ENCODE data around the gene HDAC9. TPM values are rescaled to one million over a fixed set of nuclear protein-coding genes. Genes with fewer than 3 reads are reported as not detected.
A peak's percentile ranks its signal among the peaks of the same experiment; 100 is the strongest.

Gene HDAC9
- total and polyA plus RNA-seq, 8 donors, result 1.3 to 12.3 (median 3.5) TPM

DNA sequence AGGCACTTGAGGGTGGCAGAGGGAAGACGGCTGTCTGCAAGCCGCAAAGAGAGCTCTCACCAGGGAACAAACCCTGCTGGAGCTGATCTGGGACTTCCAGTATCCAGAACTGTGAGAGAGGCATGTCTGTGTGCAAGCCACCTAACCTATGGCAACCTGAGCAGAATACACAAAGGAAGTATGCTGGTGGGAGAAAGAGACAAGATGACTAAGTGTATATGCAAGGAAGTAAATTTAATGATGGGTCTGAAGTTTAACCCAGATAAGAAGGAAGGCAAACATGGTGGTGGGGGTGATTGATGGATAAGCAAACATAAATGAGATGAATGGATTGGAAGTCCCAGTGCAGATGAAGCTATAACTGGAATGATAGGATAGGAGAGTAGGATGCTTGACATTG is 328.6 kb downstream of the HDAC9 start:
- no peak for DNase-seq
- no peaks in the 10 kb centered on the region for H3K36me3 ChIP-seq
- H3K4me1 ChIP-seq, result no peaks in the 10 kb centered on the region
- 46 to 75% methylated on average over 2 of the region's 2 CpGs for WGBS, 2 donors
- no peaks in the 10 kb centered on the region for H3K27me3 ChIP-seq
- TF ChIP-seq, protein P1, sequence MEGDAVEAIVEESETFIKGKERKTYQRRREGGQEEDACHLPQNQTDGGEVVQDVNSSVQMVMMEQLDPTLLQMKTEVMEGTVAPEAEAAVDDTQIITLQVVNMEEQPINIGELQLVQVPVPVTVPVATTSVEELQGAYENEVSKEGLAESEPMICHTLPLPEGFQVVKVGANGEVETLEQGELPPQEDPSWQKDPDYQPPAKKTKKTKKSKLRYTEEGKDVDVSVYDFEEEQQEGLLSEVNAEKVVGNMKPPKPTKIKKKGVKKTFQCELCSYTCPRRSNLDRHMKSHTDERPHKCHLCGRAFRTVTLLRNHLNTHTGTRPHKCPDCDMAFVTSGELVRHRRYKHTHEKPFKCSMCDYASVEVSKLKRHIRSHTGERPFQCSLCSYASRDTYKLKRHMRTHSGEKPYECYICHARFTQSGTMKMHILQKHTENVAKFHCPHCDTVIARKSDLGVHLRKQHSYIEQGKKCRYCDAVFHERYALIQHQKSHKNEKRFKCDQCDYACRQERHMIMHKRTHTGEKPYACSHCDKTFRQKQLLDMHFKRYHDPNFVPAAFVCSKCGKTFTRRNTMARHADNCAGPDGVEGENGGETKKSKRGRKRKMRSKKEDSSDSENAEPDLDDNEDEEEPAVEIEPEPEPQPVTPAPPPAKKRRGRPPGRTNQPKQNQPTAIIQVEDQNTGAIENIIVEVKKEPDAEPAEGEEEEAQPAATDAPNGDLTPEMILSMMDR (IDR thresholded peaks at IDR 0.05), result no peak
- no peak overlapping the region for H3K27ac ChIP-seq
- intact Hi-C loops (cut with DNase I), result no loop called here
- ATAC-seq, result no peak
- no peaks in the 10 kb centered on the region for H3K9me3 ChIP-seq
- no peak overlapping the region for H3K4me3 ChIP-seq
- no peak for FAIRE-seq

DNA sequence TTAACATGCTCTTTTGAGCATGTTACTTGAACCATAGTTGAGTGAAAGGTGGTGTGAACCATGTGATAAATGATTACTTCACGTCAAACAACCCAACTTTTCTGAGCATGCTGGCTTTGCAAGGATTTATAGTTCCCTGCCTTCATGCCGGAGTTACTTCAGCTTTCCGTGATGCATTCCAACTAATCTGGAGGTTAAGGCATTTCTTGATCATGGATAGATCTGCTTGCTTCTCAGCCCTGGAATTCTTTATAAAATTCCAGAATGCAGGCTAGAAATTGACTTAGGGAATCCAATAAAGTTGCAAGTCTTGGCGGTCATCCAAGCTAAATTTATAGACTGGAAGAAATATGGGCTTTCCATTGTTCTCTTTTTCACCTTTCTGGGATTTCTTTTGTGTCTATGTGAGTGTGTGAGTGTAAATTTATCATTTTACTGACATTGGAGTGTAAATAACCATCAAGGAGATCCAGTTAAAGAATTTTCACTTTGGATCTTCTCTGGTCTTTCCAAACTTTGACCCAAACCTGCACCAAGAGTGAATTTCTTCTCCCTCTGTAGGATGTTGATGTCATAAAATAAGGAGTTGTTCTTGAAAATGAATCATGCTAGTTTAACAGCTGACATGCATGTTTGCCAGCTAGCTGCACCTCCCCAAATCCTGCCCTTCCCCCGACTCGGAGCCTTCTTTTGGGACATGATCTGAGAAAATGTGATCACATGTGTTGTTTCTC is 332.9 kb downstream of the HDAC9 start:
- ATAC-seq (no peak), FAIRE-seq (no peak), DNase-seq (no peak)
- intact Hi-C loops (cut with DNase I), result no loop called here
- WGBS, 2 donors, result 62 to 72% methylated on average over 6 of the region's 6 CpGs
- no peaks in the 10 kb centered on the region for H3K36me3 ChIP-seq
- H3K4me1 ChIP-seq, result no peaks in the 10 kb centered on the region
- H3K27ac ChIP-seq, result no peak overlapping the region
- H3K9me3 ChIP-seq, result no peaks in the 10 kb centered on the region
- H3K27me3 ChIP-seq, result no peaks in the 10 kb centered on the region
- TF ChIP-seq, protein P1 (IDR thresholded peaks at IDR 0.05), result no peak
- H3K4me3 ChIP-seq, result no peak overlapping the region

DNA sequence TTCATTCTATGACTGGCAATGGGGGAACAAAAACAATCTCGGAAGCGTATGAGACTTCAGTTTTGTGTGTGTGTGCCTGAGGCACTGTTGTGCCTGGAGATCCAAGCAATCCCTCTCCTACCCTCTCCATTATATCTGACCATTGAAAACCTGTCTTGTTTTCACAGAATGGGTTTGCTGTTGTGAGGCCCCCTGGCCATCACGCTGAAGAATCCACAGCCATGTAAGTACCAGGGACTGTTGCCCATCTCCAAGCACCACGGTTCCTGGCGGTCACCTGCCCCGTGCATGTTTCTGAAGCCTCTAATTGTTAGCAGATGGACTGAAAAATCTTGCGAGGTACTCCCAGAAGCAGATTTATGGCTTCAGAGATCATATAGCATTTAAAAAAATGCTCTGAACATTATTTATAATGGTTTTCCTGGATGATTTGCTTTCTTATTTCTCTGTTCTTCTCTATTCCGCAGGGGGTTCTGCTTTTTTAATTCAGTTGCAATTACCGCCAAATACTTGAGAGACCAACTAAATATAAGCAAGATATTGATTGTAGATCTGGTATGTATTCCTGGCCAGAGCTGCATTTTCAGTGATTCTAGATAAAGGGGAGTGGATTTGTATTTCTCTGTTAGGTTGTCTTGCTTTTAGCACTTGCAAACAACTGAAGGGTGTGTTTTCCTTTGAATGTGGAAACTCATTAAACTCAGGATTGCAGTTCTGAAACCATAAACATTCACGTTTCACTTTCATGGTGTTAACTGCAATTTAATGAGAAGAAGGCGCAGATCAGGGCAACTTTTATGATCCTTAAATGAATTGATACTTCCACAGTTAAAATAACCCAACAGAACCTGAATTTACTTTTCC is 333.7 kb downstream of the HDAC9 start:
- Histone ChIP-seq H3K4me1 (no peaks in the 10 kb centered on the region), H3K36me3 (no peaks in the 10 kb centered on the region), H3K27ac (no peak overlapping the region), H3K9me3 (no peaks in the 10 kb centered on the region), H3K4me3 (no peak overlapping the region), H3K27me3 (no peaks in the 10 kb centered on the region)
- DNase-seq (peak in 1 of 6 donors; percentile 11), ATAC-seq (no peak), FAIRE-seq (no peak)
- intact Hi-C loops (cut with DNase I), result no loop called here
- TF ChIP-seq, protein P1 (IDR thresholded peaks at IDR 0.05), result no peak
- 65 to 76% methylated on average over 11 of the region's 11 CpGs for WGBS, 2 donors

DNA sequence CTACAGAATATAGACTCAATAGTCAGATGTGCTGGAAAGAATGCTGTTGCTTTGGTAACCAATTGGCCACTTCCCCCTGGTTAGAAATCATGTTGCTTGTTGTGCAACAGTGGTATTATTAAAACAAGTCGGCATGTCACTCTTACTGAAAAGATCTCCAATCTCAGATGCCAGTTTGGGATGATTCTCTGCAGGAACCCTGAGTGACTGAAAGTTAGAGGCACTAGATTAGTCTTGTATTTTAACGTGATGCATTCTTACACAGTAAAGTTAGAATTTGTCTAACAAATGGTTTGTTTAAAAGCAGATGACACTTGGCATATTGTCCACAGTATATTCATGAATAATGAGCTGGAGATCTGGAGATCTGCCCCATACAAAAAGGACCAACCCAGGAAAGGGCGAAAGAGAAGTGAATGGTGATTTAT is 334.3 kb downstream of the HDAC9 start:
- ATAC-seq (no peak), DNase-seq (no peak), FAIRE-seq (no peak)
- TF ChIP-seq, protein P1 (IDR thresholded peaks at IDR 0.05), result no peak
- no peaks in the 10 kb centered on the region for H3K36me3 ChIP-seq
- no peaks in the 10 kb centered on the region for H3K9me3 ChIP-seq
- no peaks in the 10 kb centered on the region for H3K4me1 ChIP-seq
- H3K27me3 ChIP-seq, result no peaks in the 10 kb centered on the region
- 30 to 41% methylated on average over 3 of the region's 3 CpGs for WGBS, 2 donors
- no peak overlapping the region for H3K27ac ChIP-seq
- no peak overlapping the region for H3K4me3 ChIP-seq
- intact Hi-C loops (cut with DNase I), result no loop called here

Measured in pancreas (tissue), 10 donors.